Breast epithelium (tissue), 4 donors: Measurements from ENCODE around the gene CAMTA1. TPM values are rescaled to one million over a fixed set of nuclear protein-coding genes. Genes with fewer than 3 reads are reported as not detected.

Source experiments
- DNase-seq, 2 donors: peaks; one replicate each; pipeline ENCODE4 v3.0.0-alpha.2; 2019; ENCODE audit warnings: low spot score in 2 of 2
- H3K27ac ChIP-seq, 2 donors: fragments of 200-600 bp; sonication (generic) in 1 of 2; one replicate each; pipeline ENCODE4 v1.5.1; 2016 to 2019; ENCODE audit warnings: mild to moderate bottlenecking in 1 of 2
- H3K27me3 ChIP-seq, 2 donors: fragments of 200-600 bp; sonication (generic) in 1 of 2; one replicate each; pipeline versions ENCODE4 v1.5.1 to v1.6.0; 2017 to 2019; ENCODE audit warnings: control low read depth in 1 of 2, mild to moderate bottlenecking in 1 of 2
- H3K36me3 ChIP-seq: fragments of 200-600 bp; one replicate; pipeline ENCODE4 v1.5.1; 2019
- H3K4me1 ChIP-seq, 2 donors: fragments of 200-600 bp; sonication (generic); one replicate each; pipeline ENCODE4 v1.5.1; 2016 to 2019; ENCODE audit warnings: control low read depth in 1 of 2
- H3K4me3 ChIP-seq, 3 donors: fragments of 200-600 bp; sonication (generic); 1 replicate in 2 of 3; 2 replicates in 1 of 3; pipeline ENCODE4 v1.5.1; 2016 to 2019; ENCODE audit warnings: mild to moderate bottlenecking in 3 of 3, moderate library complexity in 2 of 3
- H3K9me3 ChIP-seq, 2 donors: fragments of 200-600 bp; sonication (generic) in 1 of 2; one replicate each; pipeline ENCODE4 v1.5.1; 2016 to 2019; ENCODE audit warnings: control low read depth in 1 of 2
- CTCF ChIP-seq, 3 donors: fragments of 450-650 bp; IDR thresholded peaks; one replicate each; pipeline ENCODE4 v1.5.1; 2016 to 2017; ENCODE audit warnings: antibody characterized with exemption in 3 of 3, mild to moderate bottlenecking in 3 of 3, moderate library complexity in 3 of 3
- POLR2A ChIP-seq: fragments of 450-650 bp; IDR thresholded peaks from one replicate; pipeline ENCODE4 v1.6.1; 2016; ENCODE audit warnings: antibody characterized with exemption, mild to moderate bottlenecking, moderate library complexity
- POLR2AphosphoS5 ChIP-seq, 3 donors: sonication (generic); formaldehyde crosslinking; IDR thresholded peaks; one replicate each; pipeline ENCODE4 v1.6.1; 2017; ENCODE audit warnings: antibody characterized with exemption in 3 of 3
- intact Hi-C: fragments of 100-400 bp; cut with DNase I; formaldehyde crosslinking; loops from one replicate; pipeline ENCODE4 v1.15.1; 2023; ENCODE audit warnings: low total_unique reads
- total RNA-seq, 3 donors: library from RNA; depleted of rRNA; stranded (reverse); fragments of >200 nt; gene quantifications; one replicate each; pipeline ENCODE4 v1.1.0, GENCODE V29; 2016

The CAMTA1 gene
- total RNA-seq, 3 donors from 2014 or later = 53.4 to 84.0 (median 61.9) TPM

- no peak for TF ChIP-seq POLR2AphosphoS5 (IDR thresholded peaks at IDR 0.05)
- no peak for TF ChIP-seq POLR2A
- no peak for TF ChIP-seq CTCF (IDR thresholded peaks at IDR 0.05)
- Histone ChIP-seq H3K27me3 (no peaks in the 10 kb centered on the region), H3K27ac (no peak overlapping the region), H3K4me3 (no peak overlapping the region), H3K36me3 (no peaks in the 10 kb centered on the region), H3K4me1 (peaks cover 0 to 3% of the 10 kb centered on the region in 2 donors), H3K9me3 (peaks cover 0 to 9% of the 10 kb centered on the region in 2 donors)
- no peak for DNase-seq
- intact Hi-C loops = no loop called here
These were observed 518.5 kb downstream of the CAMTA1 start for GRCh38 chr1:7303554-7304317.

GRCh38 chr1:7313081-7313546, 527.9 kb downstream of the CAMTA1 start:
- Histone ChIP-seq H3K4me3 (no peak overlapping the region), H3K9me3 (peaks cover 2 to 5% of the 10 kb centered on the region in 2 donors), H3K36me3 (no peaks in the 10 kb centered on the region), H3K4me1 (no peaks in the 10 kb centered on the region), H3K27ac (no peak overlapping the region), H3K27me3 (no peaks in the 10 kb centered on the region)
- TF ChIP-seq POLR2AphosphoS5 (IDR thresholded peaks at IDR 0.05) (no peak), CTCF (IDR thresholded peaks at IDR 0.05) (no peak)
- DNase-seq = no peak
- intact Hi-C loops = no loop called here

- Histone ChIP-seq H3K4me3 (no peak overlapping the region), H3K4me1 (no peaks in the 10 kb centered on the region), H3K9me3 (peaks cover 0 to 5% of the 10 kb centered on the region in 2 donors), H3K27me3 (no peaks in the 10 kb centered on the region), H3K27ac (no peak overlapping the region), H3K36me3 (no peaks in the 10 kb centered on the region)
- intact Hi-C loops = no loop called here
- DNase-seq = no peak
- TF ChIP-seq POLR2A = no peak
- TF ChIP-seq CTCF (IDR thresholded peaks at IDR 0.05) = no peak
- TF ChIP-seq POLR2AphosphoS5 (IDR thresholded peaks at IDR 0.05) = no peak
These were observed 528.6 kb downstream of the CAMTA1 start for GRCh38 chr1:7313826-7314225.

- H3K4me1 ChIP-seq = no peaks in the 10 kb centered on the region
- intact Hi-C loops = no loop called here
- no peaks in the 10 kb centered on the region for H3K27me3 ChIP-seq
- H3K9me3 ChIP-seq = peaks cover 0 to 5% of the 10 kb centered on the region in 2 donors
- no peaks in the 10 kb centered on the region for H3K36me3 ChIP-seq
- no peak overlapping the region for H3K4me3 ChIP-seq
- no peak for DNase-seq
- H3K27ac ChIP-seq = no peak overlapping the region
- TF ChIP-seq CTCF (IDR thresholded peaks at IDR 0.05) (no peak), POLR2AphosphoS5 (IDR thresholded peaks at IDR 0.05) (no peak), POLR2A (no peak)
These were observed 530.1 kb downstream of the CAMTA1 start for GRCh38 chr1:7315316-7315715.

- TF ChIP-seq POLR2A = no peak
- no peak for TF ChIP-seq POLR2AphosphoS5 (IDR thresholded peaks at IDR 0.05)
- TF ChIP-seq CTCF (IDR thresholded peaks at IDR 0.05) = no peak
- H3K4me1 ChIP-seq = no peaks in the 10 kb centered on the region
- peaks cover 0 to 5% of the 10 kb centered on the region in 2 donors for H3K9me3 ChIP-seq
- no peaks in the 10 kb centered on the region for H3K36me3 ChIP-seq
- intact Hi-C loops = no loop called here
- peak in 1 of 2 donors; percentile 4 for DNase-seq
- H3K4me3 ChIP-seq = no peak overlapping the region
- H3K27ac ChIP-seq = no peak overlapping the region
- H3K27me3 ChIP-seq = no peaks in the 10 kb centered on the region
These were observed 530.7 kb downstream of the CAMTA1 start for GRCh38 chr1:7315946-7316345.
